Measurements from ENCODE around the gene RASEF. TPM values are rescaled to one million over a fixed set of nuclear protein-coding genes. Genes with fewer than 3 reads are reported as not detected.
"Not testable (repeated sequence)": the region's sequence is repeated elsewhere in the genome, so short reads cannot be mapped to it uniquely, and the experiment has no call there.

Gene RASEF
- total RNA-seq, 1 donor from 2014 or later, result 0.28 TPM

DNA sequence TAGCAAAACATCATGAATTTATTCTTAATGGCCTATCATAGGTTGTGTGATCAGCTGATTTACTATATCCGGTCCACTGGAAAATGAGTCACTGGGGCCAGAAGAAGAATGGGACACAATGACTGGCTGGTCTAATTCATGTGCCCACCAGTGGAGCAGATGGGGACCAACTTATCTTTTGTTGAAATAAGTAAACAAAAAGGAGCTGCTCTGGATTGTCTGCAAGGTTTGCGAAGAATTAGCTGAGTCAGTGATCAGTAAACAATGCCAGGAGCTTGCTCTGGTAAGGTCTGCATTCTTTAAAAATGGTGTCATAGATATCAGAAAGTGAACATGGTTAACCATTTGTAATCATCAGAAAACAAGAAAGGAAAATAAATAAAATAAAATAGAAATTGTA lies 128.0 kb downstream of the RASEF start:
- DNase-seq (ENCODE audit: low spot score), result no peak
- peak overlapping the region; percentile 75 for H3K27ac Mint-ChIP-seq (ENCODE audit: unreplicated experiment)
- peaks cover 3% of the 10 kb centered on the region for H3K4me1 Mint-ChIP-seq (ENCODE audit: unreplicated experiment)
- H3K36me3 Mint-ChIP-seq (ENCODE audit: low read depth, unreplicated experiment), result no peaks in the 10 kb centered on the region
- H3K9me3 Mint-ChIP-seq (ENCODE audit: unreplicated experiment), result no peaks in the 10 kb centered on the region
- TF ChIP-seq, protein P1, sequence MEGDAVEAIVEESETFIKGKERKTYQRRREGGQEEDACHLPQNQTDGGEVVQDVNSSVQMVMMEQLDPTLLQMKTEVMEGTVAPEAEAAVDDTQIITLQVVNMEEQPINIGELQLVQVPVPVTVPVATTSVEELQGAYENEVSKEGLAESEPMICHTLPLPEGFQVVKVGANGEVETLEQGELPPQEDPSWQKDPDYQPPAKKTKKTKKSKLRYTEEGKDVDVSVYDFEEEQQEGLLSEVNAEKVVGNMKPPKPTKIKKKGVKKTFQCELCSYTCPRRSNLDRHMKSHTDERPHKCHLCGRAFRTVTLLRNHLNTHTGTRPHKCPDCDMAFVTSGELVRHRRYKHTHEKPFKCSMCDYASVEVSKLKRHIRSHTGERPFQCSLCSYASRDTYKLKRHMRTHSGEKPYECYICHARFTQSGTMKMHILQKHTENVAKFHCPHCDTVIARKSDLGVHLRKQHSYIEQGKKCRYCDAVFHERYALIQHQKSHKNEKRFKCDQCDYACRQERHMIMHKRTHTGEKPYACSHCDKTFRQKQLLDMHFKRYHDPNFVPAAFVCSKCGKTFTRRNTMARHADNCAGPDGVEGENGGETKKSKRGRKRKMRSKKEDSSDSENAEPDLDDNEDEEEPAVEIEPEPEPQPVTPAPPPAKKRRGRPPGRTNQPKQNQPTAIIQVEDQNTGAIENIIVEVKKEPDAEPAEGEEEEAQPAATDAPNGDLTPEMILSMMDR (IDR thresholded peaks at IDR 0.05; ENCODE audit: unreplicated experiment), result no peak
- H3K4me3 Mint-ChIP-seq (ENCODE audit: unreplicated experiment), result no peak overlapping the region
- H3K27me3 Mint-ChIP-seq (ENCODE audit: unreplicated experiment), result no peaks in the 10 kb centered on the region

DNA sequence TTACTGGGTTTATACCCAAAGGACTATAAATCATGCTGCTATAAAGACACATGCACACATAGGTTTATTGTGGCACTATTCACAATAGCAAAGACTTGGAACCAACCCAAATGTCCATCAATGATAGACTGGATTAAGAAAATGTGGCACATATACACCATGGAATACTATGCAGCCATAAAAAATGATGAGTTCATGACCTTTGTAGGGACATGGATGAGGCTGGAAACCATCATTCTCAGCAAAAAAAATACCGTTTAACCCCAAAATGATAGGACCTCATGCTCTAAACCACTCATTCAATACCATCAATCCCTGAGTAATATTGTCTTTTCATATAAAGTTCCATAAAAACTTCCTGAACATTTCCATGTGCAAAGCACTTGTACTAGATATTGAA lies 128.9 kb downstream of the RASEF start:
- DNase-seq (ENCODE audit: low spot score); H3K36me3 Mint-ChIP-seq (ENCODE audit: low read depth, unreplicated experiment); H3K9me3 Mint-ChIP-seq (ENCODE audit: unreplicated experiment); H3K27me3 Mint-ChIP-seq (ENCODE audit: unreplicated experiment); H3K4me1 Mint-ChIP-seq (ENCODE audit: unreplicated experiment); H3K4me3 Mint-ChIP-seq (ENCODE audit: unreplicated experiment); H3K27ac Mint-ChIP-seq (ENCODE audit: unreplicated experiment): not testable (repeated sequence)

DNA sequence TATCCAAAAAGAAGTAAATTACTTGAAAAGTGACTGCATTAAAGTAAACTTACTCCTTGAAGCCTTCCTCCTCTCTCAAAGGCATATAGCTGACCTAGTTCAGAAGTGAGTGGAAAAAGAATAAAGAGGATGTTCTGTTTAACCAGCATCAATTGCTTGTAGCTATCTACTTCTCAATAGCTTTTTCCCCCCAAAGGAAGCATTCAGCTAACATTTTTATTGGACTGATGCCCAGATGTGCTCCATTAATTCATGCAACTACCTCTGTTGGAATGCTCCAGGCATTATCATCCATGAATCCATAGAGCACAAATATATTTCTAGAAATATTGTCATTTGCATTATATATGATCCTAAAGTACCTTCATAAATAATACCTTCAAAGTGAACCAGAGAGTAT lies 132.8 kb downstream of the RASEF start:
- Mint-ChIP-seq H3K4me1 (ENCODE audit: unreplicated experiment) (no peaks in the 10 kb centered on the region), H3K27ac (ENCODE audit: unreplicated experiment) (no peak overlapping the region), H3K27me3 (ENCODE audit: unreplicated experiment) (no peaks in the 10 kb centered on the region), H3K9me3 (ENCODE audit: unreplicated experiment) (no peaks in the 10 kb centered on the region), H3K36me3 (ENCODE audit: low read depth, unreplicated experiment) (no peaks in the 10 kb centered on the region), H3K4me3 (ENCODE audit: unreplicated experiment) (no peak overlapping the region)
- no peak for DNase-seq (ENCODE audit: low spot score)
- TF ChIP-seq, protein P1 (IDR thresholded peaks at IDR 0.05; ENCODE audit: unreplicated experiment), result no peak
